WTC11 (cell line): ENCODE data around the gene MAML2. TPM values are rescaled to one million over a fixed set of nuclear protein-coding genes. Genes with fewer than 3 reads are reported as not detected.

Experiments used
- ATAC-seq: fragments of 200-7000 bp; cut with Tn5 transposase; 2 replicates; pipeline ENCODE4 v1.10.0; 2021; ENCODE audit warnings: mild to moderate bottlenecking, moderate library complexity
- CTCF ChIA-PET: fragments of 300-600 bp; sonication (Branson Sonifier 250); formaldehyde crosslinking; loops from one replicate; lab custom pipeline; 2021; ENCODE audit warnings: antibody characterized with exemption; lab: Charles Lee
- POLR2A ChIA-PET: fragments of 350-600 bp; sonication (Branson Sonifier 250); formaldehyde crosslinking; loops from one replicate; lab custom pipeline; 2021; ENCODE audit warnings: antibody characterized with exemption; lab: Charles Lee
- DNase-seq: peaks from one replicate; pipeline ENCODE4 v3.0.0; 2021; ENCODE audit warnings: low spot score
- H3K27ac Mint-ChIP-seq: 2 replicates; pipeline ENCODE4 v1.8.0; 2021; ENCODE audit warnings: mixed read lengths
- H3K27me3 Mint-ChIP-seq: 2 replicates; pipeline ENCODE4 v1.8.0; 2021; ENCODE audit warnings: low read depth, mild to moderate bottlenecking, moderate library complexity, mixed read lengths
- H3K36me3 Mint-ChIP-seq: 2 replicates; pipeline ENCODE4 v1.8.0; 2021; ENCODE audit warnings: mixed read lengths
- H3K4me1 Mint-ChIP-seq: 2 replicates; pipeline ENCODE4 v1.8.0; 2022; ENCODE audit warnings: mixed read lengths
- H3K4me3 Mint-ChIP-seq: 2 replicates; pipeline ENCODE4 v1.8.0; 2021; ENCODE audit warnings: mild to moderate bottlenecking, moderate library complexity, mixed read lengths
- H3K9me3 Mint-ChIP-seq: 2 replicates; pipeline ENCODE4 v1.8.0; 2021; ENCODE audit warnings: mixed read lengths
- ATF1 ChIP-seq: sonication (generic); formaldehyde crosslinking; IDR thresholded peaks from 2 replicates; pipeline ENCODE4 v1.8.1; 2023; ENCODE audit warnings: mild to moderate bottlenecking, moderate library complexity, missing genetic modification reagents
- CREB1 ChIP-seq: sonication (generic); formaldehyde crosslinking; IDR thresholded peaks from 2 replicates; pipeline ENCODE4 v1.8.0; 2023; ENCODE audit warnings: mild to moderate bottlenecking, missing genetic modification reagents
- ELF4 ChIP-seq: sonication (generic); formaldehyde crosslinking; IDR thresholded peaks from 2 replicates; pipeline ENCODE4 v1.8.1; 2022; ENCODE audit warnings: low read depth, mild to moderate bottlenecking, moderate library complexity, missing genetic modification reagents
- GRHL2 ChIP-seq: fragments of 250-450 bp; sonication (Bioruptor Pico); IDR thresholded peaks from 2 replicates; pipeline ENCODE4 v1.8.0; 2022; ENCODE audit warnings: mild to moderate bottlenecking, moderate library complexity; ENCODE audit not compliant: insufficient replicate concordance, severe bottlenecking
- HMGA2 ChIP-seq: fragments of 250-450 bp; sonication (Bioruptor Pico); IDR thresholded peaks from 2 replicates; pipeline ENCODE4 v1.4.0; 2021; ENCODE audit warnings: mild to moderate bottlenecking, moderate library complexity
- JAZF1 ChIP-seq: fragments of 250-450 bp; sonication (Bioruptor Pico); IDR thresholded peaks from 2 replicates; pipeline ENCODE4 v1.9.0; 2021; ENCODE audit warnings: moderate library complexity, mild to moderate bottlenecking, inconsistent platforms
- NFATC4 ChIP-seq: fragments of 250-450 bp; sonication (Bioruptor Pico); IDR thresholded peaks from 2 replicates; pipeline ENCODE4 v1.9.0; 2021; ENCODE audit warnings: mild to moderate bottlenecking
- PRRX2 ChIP-seq: fragments of 250-450 bp; sonication (Bioruptor Pico); IDR thresholded peaks from 2 replicates; pipeline ENCODE4 v1.8.0; 2021; ENCODE audit warnings: mild to moderate bottlenecking
- SMAD4 ChIP-seq: sonication (generic); formaldehyde crosslinking; IDR thresholded peaks from 2 replicates; pipeline ENCODE4 v1.8.0; 2022; ENCODE audit warnings: mild to moderate bottlenecking, missing genetic modification reagents
- TEAD1 ChIP-seq: sonication (generic); formaldehyde crosslinking; IDR thresholded peaks from 2 replicates; pipeline ENCODE4 v1.8.0; 2022; ENCODE audit warnings: mild to moderate bottlenecking, missing genetic modification reagents
- ZNF138 ChIP-seq: sonication (generic); formaldehyde crosslinking; conservative IDR thresholded peaks from 2 replicates; pipeline ENCODE4 v1.8.1; 2022; ENCODE audit warnings: mild to moderate bottlenecking, moderate library complexity, missing genetic modification reagents
- ZNF232 ChIP-seq: sonication (generic); formaldehyde crosslinking; IDR thresholded peaks from 2 replicates; pipeline ENCODE4 v1.8.0; 2022; ENCODE audit warnings: mild to moderate bottlenecking, missing genetic modification reagents
- total RNA-seq: library from RNA; stranded (reverse); gene quantifications from 3 replicates; pipeline ENCODE4 v1.2.3, GENCODE V29; 2021
- TF ChIP-seq, protein P1 (sequence below): sonication (generic); formaldehyde crosslinking; conservative IDR thresholded peaks from 2 replicates; pipeline ENCODE4 v1.8.1; 2023; ENCODE audit warnings: mild to moderate bottlenecking, low read depth, missing genetic modification reagents, moderate library complexity
- TF ChIP-seq, protein P2 (sequence below): fragments of 250-450 bp; sonication (Bioruptor Pico); IDR thresholded peaks from 2 replicates; pipeline ENCODE4 v2.1.2; 2022; ENCODE audit warnings: mild to moderate bottlenecking, moderate library complexity
- TF ChIP-seq, protein P3 (sequence below): fragments of 250-450 bp; sonication (Bioruptor Pico); IDR thresholded peaks from 2 replicates; pipeline ENCODE4 v1.9.0; 2021; ENCODE audit warnings: moderate library complexity, mild to moderate bottlenecking, inconsistent platforms, borderline replicate concordance
- TF ChIP-seq, protein P4 (sequence below): sonication (generic); formaldehyde crosslinking; IDR thresholded peaks from 2 replicates; pipeline ENCODE4 v1.8.0; 2022; ENCODE audit warnings: missing genetic modification reagents
- TF ChIP-seq, protein P5 (sequence below): sonication (generic); formaldehyde crosslinking; IDR thresholded peaks from 2 replicates; pipeline ENCODE4 v1.8.1; 2023; ENCODE audit warnings: mild to moderate bottlenecking, missing genetic modification reagents

MAML2 gene
- total RNA-seq, 1 experiment from 2014 or later = 8.1 TPM

DNA sequence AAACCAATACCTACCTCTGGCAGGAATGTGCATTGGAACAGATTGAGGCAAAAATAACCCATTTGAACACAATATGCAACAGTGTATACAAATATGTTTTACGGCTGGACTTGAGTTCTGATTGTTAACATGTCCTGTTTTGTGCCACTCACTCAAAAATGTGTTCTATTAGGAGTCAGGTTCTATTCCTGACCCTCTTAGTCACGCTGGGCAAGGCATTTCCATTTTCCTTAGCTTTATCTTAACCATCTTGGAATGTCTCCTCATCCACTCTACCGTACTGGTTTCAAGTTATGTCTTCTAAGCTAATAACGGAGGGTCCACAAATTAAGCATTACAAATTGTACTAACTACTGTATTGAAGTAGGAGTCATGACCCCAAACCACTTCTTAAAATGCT is 78.6 kb downstream of the MAML2 start:
- no peak for TF ChIP-seq CREB1 (CRISPR knock-in tag)
- TF ChIP-seq, protein P1, sequence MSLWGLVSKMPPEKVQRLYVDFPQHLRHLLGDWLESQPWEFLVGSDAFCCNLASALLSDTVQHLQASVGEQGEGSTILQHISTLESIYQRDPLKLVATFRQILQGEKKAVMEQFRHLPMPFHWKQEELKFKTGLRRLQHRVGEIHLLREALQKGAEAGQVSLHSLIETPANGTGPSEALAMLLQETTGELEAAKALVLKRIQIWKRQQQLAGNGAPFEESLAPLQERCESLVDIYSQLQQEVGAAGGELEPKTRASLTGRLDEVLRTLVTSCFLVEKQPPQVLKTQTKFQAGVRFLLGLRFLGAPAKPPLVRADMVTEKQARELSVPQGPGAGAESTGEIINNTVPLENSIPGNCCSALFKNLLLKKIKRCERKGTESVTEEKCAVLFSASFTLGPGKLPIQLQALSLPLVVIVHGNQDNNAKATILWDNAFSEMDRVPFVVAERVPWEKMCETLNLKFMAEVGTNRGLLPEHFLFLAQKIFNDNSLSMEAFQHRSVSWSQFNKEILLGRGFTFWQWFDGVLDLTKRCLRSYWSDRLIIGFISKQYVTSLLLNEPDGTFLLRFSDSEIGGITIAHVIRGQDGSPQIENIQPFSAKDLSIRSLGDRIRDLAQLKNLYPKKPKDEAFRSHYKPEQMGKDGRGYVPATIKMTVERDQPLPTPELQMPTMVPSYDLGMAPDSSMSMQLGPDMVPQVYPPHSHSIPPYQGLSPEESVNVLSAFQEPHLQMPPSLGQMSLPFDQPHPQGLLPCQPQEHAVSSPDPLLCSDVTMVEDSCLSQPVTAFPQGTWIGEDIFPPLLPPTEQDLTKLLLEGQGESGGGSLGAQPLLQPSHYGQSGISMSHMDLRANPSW = no peak
- no peak for TF ChIP-seq JAZF1 (CRISPR knock-in tag)
- TF ChIP-seq, protein P2, sequence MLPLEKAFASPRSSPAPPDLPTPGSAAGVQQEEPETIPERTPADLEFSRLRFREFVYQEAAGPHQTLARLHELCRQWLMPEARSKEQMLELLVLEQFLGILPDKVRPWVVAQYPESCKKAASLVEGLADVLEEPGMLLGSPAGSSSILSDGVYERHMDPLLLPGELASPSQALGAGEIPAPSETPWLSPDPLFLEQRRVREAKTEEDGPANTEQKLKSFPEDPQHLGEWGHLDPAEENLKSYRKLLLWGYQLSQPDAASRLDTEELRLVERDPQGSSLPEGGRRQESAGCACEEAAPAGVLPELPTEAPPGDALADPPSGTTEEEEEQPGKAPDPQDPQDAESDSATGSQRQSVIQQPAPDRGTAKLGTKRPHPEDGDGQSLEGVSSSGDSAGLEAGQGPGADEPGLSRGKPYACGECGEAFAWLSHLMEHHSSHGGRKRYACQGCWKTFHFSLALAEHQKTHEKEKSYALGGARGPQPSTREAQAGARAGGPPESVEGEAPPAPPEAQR (CRISPR knock-in tag) = no peak
- TF ChIP-seq ATF1 (CRISPR knock-in tag) = no peak
- TF ChIP-seq, protein P3, sequence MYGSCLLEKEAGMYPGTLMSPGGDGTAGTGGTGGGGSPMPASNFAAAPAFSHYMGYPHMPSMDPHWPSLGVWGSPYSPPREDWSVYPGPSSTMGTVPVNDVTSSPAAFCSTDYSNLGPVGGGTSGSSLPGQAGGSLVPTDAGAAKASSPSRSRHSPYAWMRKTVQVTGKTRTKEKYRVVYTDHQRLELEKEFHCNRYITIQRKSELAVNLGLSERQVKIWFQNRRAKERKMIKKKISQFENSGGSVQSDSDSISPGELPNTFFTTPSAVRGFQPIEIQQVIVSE (CRISPR knock-in tag) = no peak
- TF ChIP-seq NFATC4 (CRISPR knock-in tag) = no peak
- TF ChIP-seq SMAD4 (CRISPR knock-in tag) = no peak
- TF ChIP-seq PRRX2 (CRISPR knock-in tag) = no peak
- TF ChIP-seq, protein P4, sequence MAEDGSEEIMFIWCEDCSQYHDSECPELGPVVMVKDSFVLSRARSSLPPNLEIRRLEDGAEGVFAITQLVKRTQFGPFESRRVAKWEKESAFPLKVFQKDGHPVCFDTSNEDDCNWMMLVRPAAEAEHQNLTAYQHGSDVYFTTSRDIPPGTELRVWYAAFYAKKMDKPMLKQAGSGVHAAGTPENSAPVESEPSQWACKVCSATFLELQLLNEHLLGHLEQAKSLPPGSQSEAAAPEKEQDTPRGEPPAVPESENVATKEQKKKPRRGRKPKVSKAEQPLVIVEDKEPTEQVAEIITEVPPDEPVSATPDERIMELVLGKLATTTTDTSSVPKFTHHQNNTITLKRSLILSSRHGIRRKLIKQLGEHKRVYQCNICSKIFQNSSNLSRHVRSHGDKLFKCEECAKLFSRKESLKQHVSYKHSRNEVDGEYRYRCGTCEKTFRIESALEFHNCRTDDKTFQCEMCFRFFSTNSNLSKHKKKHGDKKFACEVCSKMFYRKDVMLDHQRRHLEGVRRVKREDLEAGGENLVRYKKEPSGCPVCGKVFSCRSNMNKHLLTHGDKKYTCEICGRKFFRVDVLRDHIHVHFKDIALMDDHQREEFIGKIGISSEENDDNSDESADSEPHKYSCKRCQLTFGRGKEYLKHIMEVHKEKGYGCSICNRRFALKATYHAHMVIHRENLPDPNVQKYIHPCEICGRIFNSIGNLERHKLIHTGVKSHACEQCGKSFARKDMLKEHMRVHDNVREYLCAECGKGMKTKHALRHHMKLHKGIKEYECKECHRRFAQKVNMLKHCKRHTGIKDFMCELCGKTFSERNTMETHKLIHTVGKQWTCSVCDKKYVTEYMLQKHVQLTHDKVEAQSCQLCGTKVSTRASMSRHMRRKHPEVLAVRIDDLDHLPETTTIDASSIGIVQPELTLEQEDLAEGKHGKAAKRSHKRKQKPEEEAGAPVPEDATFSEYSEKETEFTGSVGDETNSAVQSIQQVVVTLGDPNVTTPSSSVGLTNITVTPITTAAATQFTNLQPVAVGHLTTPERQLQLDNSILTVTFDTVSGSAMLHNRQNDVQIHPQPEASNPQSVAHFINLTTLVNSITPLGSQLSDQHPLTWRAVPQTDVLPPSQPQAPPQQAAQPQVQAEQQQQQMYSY = no peak
- no peak for TF ChIP-seq ELF4 (CRISPR knock-in tag)
- TF ChIP-seq, protein P5, sequence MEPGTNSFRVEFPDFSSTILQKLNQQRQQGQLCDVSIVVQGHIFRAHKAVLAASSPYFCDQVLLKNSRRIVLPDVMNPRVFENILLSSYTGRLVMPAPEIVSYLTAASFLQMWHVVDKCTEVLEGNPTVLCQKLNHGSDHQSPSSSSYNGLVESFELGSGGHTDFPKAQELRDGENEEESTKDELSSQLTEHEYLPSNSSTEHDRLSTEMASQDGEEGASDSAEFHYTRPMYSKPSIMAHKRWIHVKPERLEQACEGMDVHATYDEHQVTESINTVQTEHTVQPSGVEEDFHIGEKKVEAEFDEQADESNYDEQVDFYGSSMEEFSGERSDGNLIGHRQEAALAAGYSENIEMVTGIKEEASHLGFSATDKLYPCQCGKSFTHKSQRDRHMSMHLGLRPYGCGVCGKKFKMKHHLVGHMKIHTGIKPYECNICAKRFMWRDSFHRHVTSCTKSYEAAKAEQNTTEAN (CRISPR knock-in tag) = no peak
- TF ChIP-seq ZNF138 = no peak
- no peak for TF ChIP-seq ZNF232 (CRISPR knock-in tag)
- TF ChIP-seq HMGA2 (CRISPR knock-in tag) = no peak
- TF ChIP-seq TEAD1 (CRISPR knock-in tag) = no peak
- no peak for TF ChIP-seq GRHL2 (CRISPR knock-in tag)
- Mint-ChIP-seq H3K4me1 (peaks cover 34% of the 10 kb centered on the region), H3K36me3 (peaks cover 8% of the 10 kb centered on the region), H3K9me3 (peaks cover 10% of the 10 kb centered on the region), H3K27ac (no peak overlapping the region), H3K4me3 (no peak overlapping the region), H3K27me3 (no peaks in the 10 kb centered on the region)
- ChIA-PET CTCF (interaction anchor here (0.6 kb wide), 1 partner anchor 79 kb away, joined by 3 read pairs; the partner anchor contains the start of gene MAML2), POLR2A (no interaction called here)
- no peak for ATAC-seq
- DNase-seq = no peak
